GM18526 (cell line): Measurements from ENCODE around the gene NISCH.

ENCODE experiments used
- POLR2A ChIP-seq: IDR thresholded peaks from 3 replicates; pipeline ENCODE4 v1.6.1; 2011; ENCODE audit not compliant: insufficient read length; ENCODE audit errors: extremely low read depth

The NISCH gene

DNA sequence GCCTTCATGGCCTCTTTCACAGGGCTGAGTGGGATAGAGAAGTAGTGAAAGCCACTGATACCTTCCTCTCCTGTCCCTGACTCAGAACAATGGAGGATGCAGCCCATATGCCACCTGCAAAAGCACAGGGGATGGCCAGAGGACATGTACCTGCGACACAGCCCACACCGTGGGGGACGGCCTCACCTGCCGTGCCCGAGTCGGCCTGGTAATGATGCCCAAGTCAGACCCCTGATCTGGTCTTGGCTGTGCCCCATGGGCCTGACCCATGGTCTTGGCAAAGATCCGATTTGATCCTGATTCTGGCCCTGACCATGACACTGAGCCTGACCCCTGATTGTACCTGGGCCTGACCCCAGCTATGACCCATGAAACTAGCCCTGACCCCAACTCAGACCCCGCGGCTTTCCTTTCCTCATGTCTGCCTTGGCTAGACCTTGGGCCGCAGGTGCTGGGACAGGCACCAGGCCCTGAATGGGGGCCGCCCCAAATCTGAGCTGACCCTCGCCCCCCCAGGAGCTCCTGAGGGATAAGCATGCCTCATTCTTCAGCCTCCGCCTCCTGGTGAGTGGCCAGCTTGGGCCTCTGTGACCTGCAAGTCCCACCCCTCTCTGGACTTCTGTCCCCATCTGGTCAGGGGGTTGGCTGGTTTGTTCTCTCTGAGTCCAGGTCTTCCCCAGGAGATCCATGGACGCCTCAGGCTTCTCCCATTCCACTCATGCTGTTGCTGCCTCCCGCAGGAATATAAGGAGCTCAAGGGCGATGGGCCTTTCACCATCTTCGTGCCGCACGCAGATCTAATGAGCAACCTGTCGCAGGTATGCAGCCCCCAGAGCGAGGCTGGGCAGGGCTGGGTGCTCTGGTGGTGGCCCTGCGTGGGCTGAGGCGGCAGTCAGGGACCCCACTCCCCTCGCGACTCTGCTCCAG is 62.7 kb downstream of the NISCH start:
- no peak for TF ChIP-seq POLR2A

DNA sequence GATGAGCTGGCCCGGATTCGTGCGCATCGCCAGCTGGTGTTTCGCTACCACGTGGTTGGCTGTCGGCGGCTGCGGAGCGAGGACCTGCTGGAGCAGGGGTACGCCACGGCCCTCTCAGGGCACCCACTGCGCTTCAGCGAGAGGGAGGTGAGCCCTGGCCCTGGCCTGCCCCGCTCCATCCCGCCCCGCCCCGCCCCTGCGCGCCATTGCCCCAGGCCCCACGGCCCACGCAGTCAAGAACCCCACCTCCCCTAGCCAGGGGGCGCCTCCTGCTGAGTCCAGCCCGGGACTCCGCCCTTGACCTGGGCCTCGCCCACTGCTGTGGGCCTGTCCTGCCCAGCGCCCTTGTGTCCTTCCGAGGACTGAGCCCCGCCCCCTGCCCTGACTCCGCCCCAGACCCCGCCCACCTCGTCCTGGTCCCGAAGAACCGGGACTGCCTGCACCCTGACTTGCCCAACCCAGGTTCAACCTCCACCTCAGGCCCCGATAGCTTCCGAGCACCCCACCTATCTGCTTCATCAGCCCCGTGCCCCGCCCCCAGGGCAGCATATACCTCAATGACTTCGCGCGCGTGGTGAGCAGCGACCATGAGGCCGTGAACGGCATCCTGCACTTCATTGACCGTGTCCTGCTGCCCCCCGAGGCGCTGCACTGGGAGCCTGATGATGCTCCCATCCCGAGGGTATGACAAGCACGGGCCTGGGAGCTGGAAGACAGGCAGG is 63.5 kb downstream of the NISCH start:
- no peak for TF ChIP-seq POLR2A

DNA sequence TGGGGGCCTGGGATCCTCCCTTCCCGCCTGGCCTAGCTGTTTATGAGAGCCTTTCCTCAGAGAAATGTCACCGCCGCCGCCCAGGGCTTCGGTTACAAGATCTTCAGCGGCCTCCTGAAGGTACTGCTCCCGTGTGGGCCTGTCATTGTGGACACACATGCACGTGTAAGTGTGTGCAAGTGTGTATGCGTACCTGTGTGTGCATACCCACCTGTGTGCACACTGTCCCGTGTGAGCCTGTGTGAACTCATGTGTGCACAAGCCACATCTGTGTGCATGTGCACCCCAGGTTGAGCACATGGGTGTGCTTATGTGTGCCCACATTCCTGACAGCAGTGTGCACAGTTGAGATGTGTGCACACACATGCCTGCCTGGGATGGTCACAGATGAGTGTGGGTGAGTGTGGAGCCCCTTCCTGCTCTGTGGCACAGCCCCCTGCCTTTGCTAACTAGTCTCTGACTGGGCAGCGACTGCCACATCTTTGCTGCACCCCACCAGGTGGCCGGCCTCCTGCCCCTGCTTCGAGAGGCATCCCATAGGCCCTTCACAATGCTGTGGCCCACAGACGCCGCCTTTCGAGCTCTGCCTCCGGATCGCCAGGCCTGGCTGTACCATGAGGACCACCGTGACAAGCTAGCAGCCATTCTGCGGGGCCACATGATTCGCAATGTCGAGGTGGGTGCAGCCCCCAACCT is 64.2 kb downstream of the NISCH start:
- TF ChIP-seq POLR2A = no peak

DNA sequence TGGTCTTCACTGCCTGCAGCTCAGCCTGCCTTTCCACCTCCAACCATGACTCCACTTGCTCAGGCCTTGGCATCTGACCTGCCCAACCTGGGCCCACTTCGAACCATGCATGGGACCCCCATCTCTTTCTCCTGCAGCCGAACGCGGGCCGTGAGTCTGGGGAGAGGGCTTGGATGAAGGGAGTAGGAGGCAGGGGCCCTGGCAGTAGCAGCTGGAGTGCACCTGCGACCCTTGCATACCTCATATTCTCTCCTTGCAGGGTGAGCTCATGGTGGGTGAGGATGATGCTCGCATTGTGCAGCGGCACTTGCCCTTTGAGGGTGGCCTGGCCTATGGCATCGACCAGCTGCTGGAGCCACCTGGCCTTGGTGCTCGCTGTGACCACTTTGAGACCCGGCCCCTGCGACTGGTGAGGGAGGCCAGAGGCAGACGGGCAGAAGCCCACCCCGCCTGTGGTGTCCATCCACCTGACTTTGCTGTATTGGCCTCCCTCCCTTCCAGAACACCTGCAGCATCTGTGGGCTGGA is 64.8 kb downstream of the NISCH start:
- no peak for TF ChIP-seq POLR2A

DNA sequence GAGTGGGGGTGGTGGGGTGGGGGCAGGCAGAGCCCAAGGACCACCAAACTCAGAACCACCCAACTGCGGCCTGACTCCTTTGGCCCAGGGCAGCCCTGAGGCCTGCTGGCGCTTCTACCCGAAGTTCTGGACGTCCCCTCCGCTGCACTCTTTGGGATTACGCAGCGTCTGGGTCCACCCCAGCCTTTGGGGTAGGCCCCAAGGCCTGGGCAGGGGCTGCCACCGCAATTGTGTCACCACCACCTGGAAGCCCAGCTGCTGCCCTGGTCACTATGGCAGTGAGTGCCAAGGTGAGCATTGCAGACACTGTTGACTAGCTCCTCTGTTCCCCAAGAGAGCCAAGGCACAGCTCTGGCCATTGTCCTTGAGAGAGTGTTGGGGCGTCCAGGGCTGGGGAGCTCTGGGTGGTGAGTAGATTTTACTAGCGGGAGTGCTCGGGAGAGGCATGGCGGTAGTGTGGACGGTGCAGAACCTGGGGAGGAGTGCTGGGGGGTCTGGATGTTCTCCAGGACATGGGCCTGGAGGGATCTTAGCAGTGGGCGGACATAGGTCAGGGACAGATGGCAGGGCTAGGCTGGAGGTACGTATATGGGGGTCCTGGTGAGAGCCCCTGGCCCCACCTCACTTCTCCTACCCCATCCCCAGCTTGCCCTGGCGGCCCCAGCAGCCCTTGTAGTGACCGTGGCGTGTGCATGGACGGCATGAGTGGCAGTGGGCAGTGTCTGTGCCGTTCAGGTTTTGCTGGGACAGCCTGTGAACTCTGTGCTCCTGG is 65.5 kb downstream of the NISCH start:
- no peak for TF ChIP-seq POLR2A

DNA sequence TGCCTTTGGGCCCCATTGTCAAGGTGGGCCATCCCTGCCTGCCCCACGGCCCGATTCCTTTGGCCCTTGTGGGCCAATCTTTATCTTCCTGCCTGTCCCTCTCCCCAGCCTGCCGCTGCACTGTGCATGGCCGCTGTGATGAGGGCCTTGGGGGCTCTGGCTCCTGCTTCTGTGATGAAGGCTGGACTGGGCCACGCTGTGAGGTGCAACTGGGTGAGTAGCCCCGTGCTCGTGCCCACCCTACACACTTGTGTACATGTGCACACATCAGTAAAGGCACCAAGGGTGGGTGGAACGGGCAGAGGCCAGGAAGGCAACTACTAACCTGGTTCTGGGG is 66.1 kb downstream of the NISCH start:
- TF ChIP-seq POLR2A = no peak

DNA sequence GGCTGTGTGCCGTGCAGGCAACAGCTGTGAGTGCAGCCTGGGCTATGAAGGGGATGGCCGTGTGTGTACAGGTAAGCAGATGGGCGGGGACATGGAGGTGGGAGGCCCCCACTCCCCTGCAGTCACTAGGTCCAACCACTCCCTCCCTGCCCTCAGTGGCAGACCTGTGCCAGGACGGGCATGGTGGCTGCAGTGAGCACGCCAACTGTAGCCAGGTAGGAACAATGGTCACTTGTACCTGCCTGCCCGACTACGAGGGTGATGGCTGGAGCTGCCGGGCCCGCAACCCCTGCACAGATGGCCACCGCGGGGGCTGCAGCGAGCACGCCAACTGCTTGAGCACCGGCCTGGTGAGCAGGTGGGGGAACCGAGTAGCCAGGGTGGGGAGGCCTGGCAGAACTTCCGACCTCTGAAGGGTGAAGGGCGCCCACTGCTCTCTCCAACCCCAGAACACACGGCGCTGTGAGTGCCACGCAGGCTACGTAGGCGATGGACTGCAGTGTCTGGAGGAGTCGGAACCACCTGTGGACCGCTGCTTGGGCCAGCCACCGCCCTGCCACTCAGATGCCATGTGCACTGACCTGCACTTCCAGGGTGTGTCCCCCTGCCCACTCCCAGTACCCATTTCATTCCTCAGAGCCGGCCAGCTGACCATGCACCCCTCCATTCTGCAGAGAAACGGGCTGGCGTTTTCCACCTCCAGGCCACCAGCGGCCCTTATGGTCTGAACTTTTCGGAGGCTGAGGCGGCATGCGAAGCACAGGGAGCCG is 66.7 kb downstream of the NISCH start:
- TF ChIP-seq POLR2A = no peak

- TF ChIP-seq POLR2A = no peak
Measured at GRCh38 chr3:52522651-52523251, 67.3 kb downstream of the NISCH start.

GRCh38 chr3:52523386-52524257 is 68.2 kb downstream of the NISCH start:
- TF ChIP-seq POLR2A = no peak

DNA sequence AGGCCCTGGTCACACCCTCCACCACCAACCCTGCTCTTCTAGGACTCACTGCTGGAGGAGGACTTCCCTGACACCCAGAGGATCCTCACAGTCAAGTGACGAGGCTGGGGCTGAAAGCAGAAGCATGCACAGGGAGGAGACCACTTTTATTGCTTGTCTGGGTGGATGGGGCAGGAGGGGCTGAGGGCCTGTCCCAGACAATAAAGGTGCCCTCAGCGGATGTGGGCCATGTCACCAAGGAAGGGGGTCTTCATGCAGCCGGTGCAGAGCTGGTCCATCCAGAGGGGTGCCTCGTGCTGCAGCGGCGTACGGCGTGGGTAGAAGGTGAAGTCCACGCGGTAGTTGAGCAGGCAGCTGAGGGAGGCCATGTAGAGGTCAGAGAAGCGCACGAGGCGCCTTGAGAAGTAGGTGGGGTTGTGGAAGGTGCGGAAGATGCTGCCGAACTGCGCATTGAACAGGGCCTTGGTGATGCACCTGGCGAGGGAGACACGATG is 68.9 kb downstream of the NISCH start:
- no peak for TF ChIP-seq POLR2A

DNA sequence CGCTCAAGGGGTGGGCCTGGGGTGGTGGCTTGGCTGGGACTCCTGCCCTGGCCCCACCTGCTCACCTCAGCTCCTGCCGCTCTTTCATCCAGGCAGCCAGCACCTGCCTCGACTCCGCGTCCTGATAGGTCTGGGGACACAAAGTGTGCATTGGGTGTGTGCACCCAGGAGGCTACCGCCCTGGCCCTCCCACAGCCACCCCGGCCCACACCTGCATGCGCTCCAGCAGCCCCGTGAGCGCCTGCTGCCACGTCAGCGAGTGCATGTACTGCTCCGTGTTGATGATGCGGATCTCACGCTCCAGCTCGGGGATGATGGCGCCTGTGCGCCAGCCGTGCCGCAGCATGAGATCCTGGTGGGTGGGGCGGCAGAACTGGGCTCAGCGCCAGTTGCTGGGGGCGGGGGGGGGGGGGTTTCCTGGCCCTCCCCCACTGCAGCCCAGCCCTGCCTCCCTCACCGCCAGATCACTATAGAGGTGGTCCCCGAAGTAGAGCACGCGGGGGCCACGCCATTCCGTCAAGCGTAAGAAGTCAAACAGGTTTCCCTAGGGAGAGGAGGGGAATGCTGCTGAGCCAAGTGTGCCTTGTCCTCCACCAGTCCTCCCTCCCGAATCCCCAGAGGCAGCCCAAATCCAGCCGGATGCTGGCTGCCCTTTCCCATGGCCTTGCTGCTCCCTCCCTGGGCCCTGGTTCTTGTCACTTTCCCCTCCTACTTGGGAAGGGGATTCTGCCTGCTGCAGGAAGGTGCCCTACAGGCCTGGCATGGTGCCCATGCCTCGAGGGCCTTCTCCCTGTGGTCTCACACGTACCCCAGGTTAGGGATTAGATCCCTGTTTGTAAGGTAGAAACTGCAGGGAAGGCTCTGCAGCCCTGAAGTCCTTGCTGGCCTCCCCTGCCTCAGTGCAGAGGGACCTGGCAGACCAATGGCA is 69.6 kb downstream of the NISCH start:
- no peak for TF ChIP-seq POLR2A
